PC-3 (cell line): ENCODE measurements around the gene NCAPG2. TPM values are rescaled to one million over a fixed set of nuclear protein-coding genes. Genes with fewer than 3 reads are reported as not detected.

Experiments
- ATAC-seq: fragments of 200-7000 bp; cut with Tn5 transposase; 2 replicates; pipeline ENCODE4 v1.9.1; 2020; ENCODE audit warnings: mild to moderate bottlenecking, moderate library complexity
- BruUV-seq: library from RNA; stranded (reverse); fragments of 400-500 nt; replicated peaks from 2 replicates; lab custom pipeline; 2021; lab: Mats Ljungman, UMichigan
- CTCF ChIA-PET: fragments of 300-600 bp; sonication (Branson Sonifier 250); formaldehyde crosslinking; loops from one replicate; lab custom pipeline; 2022; ENCODE audit warnings: antibody characterized with exemption; lab: Charles Lee
- POLR2A ChIA-PET: fragments of 300-600 bp; sonication (Branson Sonifier 250); formaldehyde crosslinking; loops from one replicate; lab custom pipeline; 2022; ENCODE audit warnings: antibody characterized with exemption; ENCODE audit not compliant: unreplicated experiment; lab: Charles Lee
- DNase-seq: peaks from one replicate; pipeline ENCODE4 v3.0.0-alpha.2; 2015
- H2AFZ ChIP-seq: fragments of 300-600 bp; sonication (generic); 2 replicates; pipeline ENCODE4 v1.6.0; 2016; ENCODE audit warnings: antibody characterized with exemption, low read length
- H3F3A ChIP-seq: fragments of 300-600 bp; sonication (generic); one replicate; pipeline ENCODE4 v1.6.0; 2017; ENCODE audit warnings: antibody characterized with exemption, low read length, control low read depth, mild to moderate bottlenecking; ENCODE audit not compliant: unreplicated experiment
- H3K27ac ChIP-seq: fragments of 300-600 bp; sonication (generic); 2 replicates; pipeline ENCODE4 v1.5.1; 2016; ENCODE audit warnings: mild to moderate bottlenecking, low read length
- H3K27me3 ChIP-seq: fragments of 300-600 bp; sonication (generic); 2 replicates; pipeline ENCODE4 v1.6.1; 2016; ENCODE audit warnings: low read length, mixed read lengths
- H3K36me3 ChIP-seq: fragments of 300-600 bp; sonication (generic); 2 replicates; pipeline ENCODE4 v1.6.1; 2016; ENCODE audit warnings: low read depth, mixed run types, low read length, mixed read lengths
- H3K4me1 ChIP-seq: fragments of 300-600 bp; sonication (generic); 2 replicates; pipeline ENCODE4 v1.5.1; 2016; ENCODE audit warnings: low read length; ENCODE audit not compliant: insufficient read depth
- H3K4me2 ChIP-seq: fragments of 300-600 bp; sonication (generic); 2 replicates; pipeline ENCODE4 v1.6.0; 2016; ENCODE audit warnings: low read length
- H3K4me3 ChIP-seq: fragments of 300-600 bp; sonication (generic); 2 replicates; pipeline ENCODE4 v1.5.1; 2016; ENCODE audit warnings: mild to moderate bottlenecking, low read length, mixed read lengths
- H3K79me2 ChIP-seq: fragments of 300-600 bp; sonication (generic); 2 replicates; pipeline ENCODE4 v1.6.1; 2017; ENCODE audit warnings: low read length, mixed read lengths
- H3K9ac ChIP-seq: fragments of 300-600 bp; sonication (generic); 2 replicates; pipeline ENCODE4 v1.6.0; 2016; ENCODE audit warnings: mild to moderate bottlenecking, low read length
- H3K9me2 ChIP-seq: fragments of 300-600 bp; sonication (generic); replicated peaks from 2 replicates; pipeline ENCODE4 v1.6.1; 2016; ENCODE audit warnings: mixed run types, low read length, mixed read lengths
- H3K9me3 ChIP-seq: fragments of 300-600 bp; sonication (generic); 2 replicates; pipeline ENCODE4 v1.6.1; 2016; ENCODE audit warnings: low read length, mixed read lengths
- H4K20me1 ChIP-seq: fragments of 300-600 bp; sonication (generic); 2 replicates; pipeline ENCODE4 v1.6.1; 2016; ENCODE audit warnings: low read length, mixed read lengths
- CTCF ChIP-seq: fragments of 300-600 bp; sonication (generic); conservative IDR thresholded peaks from 2 replicates; pipeline ENCODE4 v1.5.1; 2017; ENCODE audit warnings: antibody characterized with exemption, low read depth, mild to moderate bottlenecking, low read length
- EZH2 ChIP-seq: fragments of 300-600 bp; sonication (generic); IDR thresholded peaks from one replicate; pipeline ENCODE4 v1.6.1; 2017; ENCODE audit warnings: antibody characterized with exemption, mild to moderate bottlenecking, low read length; ENCODE audit not compliant: unreplicated experiment
- EZH2phosphoT487 ChIP-seq: fragments of 300-600 bp; sonication (generic); IDR thresholded peaks from 2 replicates; pipeline ENCODE4 v1.6.1; 2018; ENCODE audit warnings: mild to moderate bottlenecking, antibody characterized with exemption, low read length, borderline replicate concordance
- intact Hi-C: fragments of 100-400 bp; cut with micrococcal nuclease; formaldehyde crosslinking; loops from 2 replicates; pipeline ENCODE4 v1.9.0; 2023
- total RNA-seq: library from RNA; depleted of rRNA; stranded (reverse); fragments of >200 nt; gene quantifications from 2 replicates; pipeline ENCODE4 v1.2.3, GENCODE V29; 2014

The NCAPG2 gene
- total RNA-seq, 1 experiment from 2014 or later = 49.2 TPM

- no peak overlapping the region for H3K4me3 ChIP-seq
- H3K79me2 ChIP-seq = no peaks in the 10 kb centered on the region
- no TSS peak for BruUV-seq
- H3K27ac ChIP-seq = no peak overlapping the region
- no peaks in the 10 kb centered on the region for H3K9me3 ChIP-seq
- H3K4me2 ChIP-seq = no peak overlapping the region
- no peak overlapping the region for H3K9ac ChIP-seq
- no peak for ATAC-seq
- no peaks in the 10 kb centered on the region for H4K20me1 ChIP-seq
- H2AFZ ChIP-seq = no peak overlapping the region
- no peaks in the 10 kb centered on the region for H3F3A ChIP-seq
- POLR2A ChIA-PET = no interaction called here
- CTCF ChIA-PET = no interaction called here
- DNase-seq = no peak
- intact Hi-C loops = no loop called here
- H3K27me3 ChIP-seq = no peaks in the 10 kb centered on the region
- H3K9me2 ChIP-seq = no peaks in the 10 kb centered on the region
- no peaks in the 10 kb centered on the region for H3K4me1 ChIP-seq
- TF ChIP-seq EZH2phosphoT487 (no peak), EZH2 (no peak), CTCF (no peak)
- H3K36me3 ChIP-seq = no peaks in the 10 kb centered on the region
Observed at GRCh38 chr7:158602905-158603772, 101.5 kb downstream of the NCAPG2 start.

GRCh38 chr7:158602041-158602440 is 102.6 kb downstream of the NCAPG2 start:
- H4K20me1 ChIP-seq = no peaks in the 10 kb centered on the region
- H3K4me2 ChIP-seq = no peak overlapping the region
- no peaks in the 10 kb centered on the region for H3F3A ChIP-seq
- TF ChIP-seq CTCF = no peak
- no peak for TF ChIP-seq EZH2
- no peak for TF ChIP-seq EZH2phosphoT487
- H2AFZ ChIP-seq = no peak overlapping the region
- no peak overlapping the region for H3K4me3 ChIP-seq
- no peaks in the 10 kb centered on the region for H3K36me3 ChIP-seq
- ATAC-seq = no peak
- ChIA-PET CTCF (no interaction called here), POLR2A (no interaction called here)
- no peaks in the 10 kb centered on the region for H3K9me2 ChIP-seq
- H3K27me3 ChIP-seq = no peaks in the 10 kb centered on the region
- H3K4me1 ChIP-seq = no peaks in the 10 kb centered on the region
- no peaks in the 10 kb centered on the region for H3K9me3 ChIP-seq
- H3K27ac ChIP-seq = no peak overlapping the region
- no TSS peak for BruUV-seq
- no peak for DNase-seq
- intact Hi-C loops = no loop called here
- no peaks in the 10 kb centered on the region for H3K79me2 ChIP-seq
- H3K9ac ChIP-seq = no peak overlapping the region

GRCh38 chr7:158601090-158601489 is 103.5 kb downstream of the NCAPG2 start:
- intact Hi-C loops = no loop called here
- Histone ChIP-seq H3K79me2 (no peaks in the 10 kb centered on the region), H2AFZ (no peak overlapping the region), H4K20me1 (no peaks in the 10 kb centered on the region), H3K4me2 (no peak overlapping the region), H3K9ac (no peak overlapping the region), H3K9me3 (no peaks in the 10 kb centered on the region), H3F3A (no peaks in the 10 kb centered on the region), H3K4me3 (no peak overlapping the region), H3K36me3 (no peaks in the 10 kb centered on the region), H3K27me3 (no peaks in the 10 kb centered on the region), H3K9me2 (no peaks in the 10 kb centered on the region), H3K27ac (no peak overlapping the region), H3K4me1 (no peaks in the 10 kb centered on the region)
- DNase-seq (no peak), ATAC-seq (no peak)
- no peak for TF ChIP-seq EZH2phosphoT487
- TF ChIP-seq EZH2 = no peak
- TF ChIP-seq CTCF = no peak
- BruUV-seq = no TSS peak
- ChIA-PET CTCF (no interaction called here), POLR2A (no interaction called here)
